Activated CD8-positive, alpha-beta memory T cell treated with anti-CD3 and anti-CD28 coated beads, Interleukin-2, amount 50 U/mL, for 48 hours (primary cell): Measurements from ENCODE around the gene FGD1.
"Not testable (repeated sequence)": the region's sequence is repeated elsewhere in the genome, so short reads cannot be mapped to it uniquely, and the experiment has no call there.

Experiments used
- DNase-seq: peaks from one replicate; pipeline ENCODE4 v3.0.0-alpha.2; 2020

Gene FGD1

DNA sequence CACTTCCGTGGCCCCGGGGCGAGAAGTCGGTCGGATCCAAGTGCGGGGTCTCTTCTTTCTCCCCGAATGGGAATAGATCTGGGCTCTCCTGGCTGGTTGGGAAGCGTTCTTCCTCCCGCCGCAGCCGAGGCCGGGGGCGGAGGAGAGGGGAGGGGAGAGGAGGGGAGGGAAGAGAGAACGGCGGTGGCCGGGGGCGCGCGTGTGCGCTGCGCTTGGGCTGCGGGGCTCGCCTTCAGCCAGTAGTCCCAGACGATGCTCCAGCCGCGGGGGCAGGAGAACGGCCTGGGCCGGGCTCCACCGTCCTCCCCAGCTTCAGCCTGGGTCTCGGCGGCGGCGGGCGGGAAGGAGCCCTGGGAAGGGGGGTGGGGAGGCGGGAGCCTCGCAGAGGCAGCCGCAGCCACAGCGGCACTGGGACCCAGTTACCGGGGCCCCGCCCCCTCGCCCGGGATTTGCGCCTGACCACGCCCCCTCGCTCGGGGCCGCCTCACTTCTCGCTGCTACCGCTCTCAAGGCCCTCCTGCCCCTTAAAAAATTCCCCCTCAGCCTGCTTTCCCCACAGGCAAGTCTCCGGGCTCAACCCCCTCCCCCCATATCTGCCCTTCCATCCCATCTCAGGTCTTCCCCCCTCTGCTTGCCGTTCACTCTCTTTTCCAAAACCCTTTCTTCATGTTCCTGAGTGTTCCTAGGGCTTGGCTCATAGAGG, at the start of gene FGD1:
TSS of gene FGD1 (minus strand) at position 421 of the 703 bp plus-strand sequence. CDS start 802 bp downstream, outside the sequence.
- DNase-seq = peak; percentile 67

DNA sequence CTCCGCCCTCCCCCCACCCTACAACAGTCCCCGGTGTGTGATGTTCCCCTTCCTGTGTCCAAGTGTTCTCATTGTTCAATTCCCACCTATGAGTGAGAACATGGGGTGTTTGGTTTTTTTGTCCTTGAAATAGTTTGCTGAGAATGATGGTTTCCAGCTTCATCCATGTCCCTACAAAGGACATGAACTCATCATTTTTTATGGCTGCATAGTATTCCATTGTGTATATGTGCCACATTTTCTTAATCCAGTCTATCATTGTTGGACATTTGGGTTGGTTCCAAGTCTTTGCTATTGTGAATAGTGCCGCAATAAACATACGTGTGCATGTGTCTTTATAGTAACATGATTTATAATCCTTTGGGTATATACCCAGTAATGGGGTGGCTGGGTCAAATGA, 46.2 kb upstream of the FGD1 start:
- not testable (repeated sequence) for DNase-seq

DNA sequence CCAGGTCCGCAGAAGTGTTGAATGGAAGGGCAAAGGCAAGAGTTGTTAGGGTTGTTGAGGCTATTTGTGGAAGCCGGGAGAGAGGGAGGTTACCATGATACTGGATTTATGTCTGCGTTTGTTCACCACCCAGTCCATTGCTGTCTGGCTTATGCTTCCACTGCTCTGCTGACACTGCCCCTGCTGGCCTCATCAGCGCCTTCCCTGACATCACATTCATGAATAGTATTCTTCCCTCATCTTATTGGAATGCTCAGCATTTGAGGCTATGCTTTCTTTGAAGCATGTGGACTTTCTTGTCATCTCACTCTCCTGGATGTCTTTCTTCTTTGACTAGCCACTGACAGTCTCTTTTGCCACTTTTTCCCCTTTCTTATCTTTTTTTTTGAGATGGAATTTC, 44.3 kb upstream of the FGD1 start:
- DNase-seq = no peak

DNA sequence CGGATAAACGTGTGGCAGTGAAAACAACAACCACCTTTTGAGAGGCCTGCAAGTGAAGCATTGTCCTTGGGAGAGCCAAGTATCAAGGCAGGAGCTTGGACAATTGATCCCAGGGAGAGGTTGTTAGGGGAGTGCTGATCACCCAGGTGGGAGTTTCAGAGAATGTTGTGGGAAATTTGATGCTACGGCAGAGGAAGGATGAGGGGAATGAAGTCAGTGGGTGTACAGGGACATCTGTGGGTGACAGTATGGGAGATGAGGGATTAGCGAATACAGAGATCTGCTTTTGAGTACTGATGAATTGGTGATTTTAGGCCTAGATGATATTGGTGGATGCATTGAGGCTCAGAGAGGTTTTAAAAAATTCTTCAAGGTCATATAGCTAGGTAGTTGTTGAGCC, 38.2 kb upstream of the FGD1 start:
- no peak for DNase-seq

DNA sequence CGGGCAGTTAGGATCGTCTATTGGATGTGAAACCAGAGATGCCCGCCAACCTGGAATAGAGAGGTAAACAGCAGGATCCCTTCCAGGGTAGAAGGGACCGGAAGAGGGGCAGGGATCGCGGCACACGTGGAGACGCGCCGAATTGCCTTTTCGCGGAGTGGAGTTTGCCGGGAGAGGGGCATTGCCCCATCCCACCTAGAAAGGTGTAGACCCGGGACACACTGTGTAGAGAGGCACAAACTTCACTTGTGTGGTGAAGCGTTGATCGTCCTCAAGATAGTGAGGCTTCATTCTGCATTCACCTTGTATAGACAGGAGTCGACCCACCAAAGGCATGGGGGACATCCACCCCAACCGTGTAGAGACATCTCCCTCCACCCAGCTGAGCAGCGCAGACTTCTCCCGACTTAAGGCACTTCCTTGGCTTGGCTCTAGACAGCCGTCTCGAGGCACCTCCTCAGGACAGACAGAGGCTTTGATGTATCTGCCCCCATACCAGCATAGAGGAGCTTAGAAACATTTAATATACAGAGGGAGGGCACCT, 34.4 kb upstream of the FGD1 start:
- peak; percentile 53 for DNase-seq

DNA sequence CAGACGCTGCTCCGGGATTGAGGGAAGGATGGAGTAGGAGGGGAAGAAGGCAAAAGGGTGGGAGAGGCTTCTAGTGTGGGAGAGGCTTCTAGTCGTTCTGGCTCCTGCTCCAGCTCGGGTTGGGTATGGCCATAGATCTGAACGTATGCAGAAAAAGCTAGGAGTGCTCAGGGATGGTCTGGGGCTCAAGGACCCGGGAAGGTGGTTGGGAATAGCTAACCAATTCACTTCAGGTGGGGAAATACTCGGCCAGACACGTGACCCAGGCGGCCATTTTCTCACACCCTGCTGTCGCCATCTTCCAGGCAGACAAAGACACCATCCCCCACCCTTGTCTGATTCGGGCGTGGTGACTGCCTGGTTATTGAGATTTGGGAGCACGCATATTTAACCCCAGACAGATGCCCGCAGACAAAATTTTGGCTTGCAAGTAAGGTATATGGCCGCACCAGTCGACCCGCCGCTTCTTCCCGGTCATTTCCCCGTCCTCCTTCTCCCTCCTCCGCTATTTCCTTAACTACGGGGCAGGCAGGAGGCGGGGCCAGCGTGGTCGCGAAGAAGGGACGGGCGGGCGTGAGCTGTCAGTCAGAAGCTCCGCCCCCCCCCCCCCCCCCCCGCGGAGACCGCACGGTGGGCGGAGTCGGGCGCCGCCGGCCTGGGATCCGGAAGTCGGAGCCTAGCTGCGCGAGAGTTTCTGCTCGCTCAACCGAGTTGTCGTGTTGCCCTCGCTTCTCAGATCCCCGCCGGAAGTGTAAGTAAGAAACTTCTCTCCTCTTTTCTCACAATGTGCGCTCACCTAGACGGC, 33.7 kb upstream of the FGD1 start, which contains the start of gene GNL3L:
TSS of gene GNL3L (plus strand) at position 668 of the 805 bp plus-strand sequence. CDS start 2,348 bp downstream, outside the sequence.
- peak; percentile 81 for DNase-seq

DNA sequence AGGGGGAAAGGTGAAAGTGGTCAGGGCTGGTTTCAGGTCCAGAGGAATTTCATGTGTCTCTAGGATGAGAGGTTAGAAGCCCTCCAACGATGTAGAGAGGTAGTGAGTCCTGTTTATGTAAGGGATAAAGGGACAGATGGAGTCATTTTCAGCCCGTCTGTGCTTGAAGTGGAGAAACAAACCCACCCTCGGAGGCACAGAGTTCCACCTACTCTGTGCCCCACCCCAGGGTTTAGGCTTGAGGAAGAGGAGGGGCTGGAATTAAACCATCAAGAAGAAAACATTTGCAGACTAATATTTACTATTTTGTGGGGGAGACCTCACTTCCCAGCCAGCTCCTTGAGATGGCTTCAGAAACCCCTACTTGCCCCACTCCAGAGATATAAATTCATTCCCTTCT, 33.1 kb upstream of the FGD1 start:
- no peak for DNase-seq

DNA sequence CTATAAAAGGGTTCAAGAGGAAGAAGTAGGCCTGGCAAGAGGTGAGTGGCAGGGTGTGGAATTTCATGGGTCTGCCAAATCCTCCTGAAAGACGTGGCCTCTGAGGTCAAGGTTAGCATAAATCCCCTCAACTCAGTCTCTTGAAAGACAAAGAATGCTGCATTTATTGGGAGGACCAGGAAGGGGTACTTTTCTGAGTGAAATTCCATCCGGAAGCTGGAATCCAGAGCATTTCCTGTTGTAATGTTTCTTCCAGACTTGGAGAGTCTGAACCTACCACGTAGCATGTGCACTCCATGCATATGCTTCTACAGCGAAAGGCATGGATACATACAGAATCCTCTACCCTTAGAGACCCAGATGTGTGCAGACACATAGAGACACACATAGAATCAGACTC, 13.4 kb upstream of the FGD1 start:
- no peak for DNase-seq

DNA sequence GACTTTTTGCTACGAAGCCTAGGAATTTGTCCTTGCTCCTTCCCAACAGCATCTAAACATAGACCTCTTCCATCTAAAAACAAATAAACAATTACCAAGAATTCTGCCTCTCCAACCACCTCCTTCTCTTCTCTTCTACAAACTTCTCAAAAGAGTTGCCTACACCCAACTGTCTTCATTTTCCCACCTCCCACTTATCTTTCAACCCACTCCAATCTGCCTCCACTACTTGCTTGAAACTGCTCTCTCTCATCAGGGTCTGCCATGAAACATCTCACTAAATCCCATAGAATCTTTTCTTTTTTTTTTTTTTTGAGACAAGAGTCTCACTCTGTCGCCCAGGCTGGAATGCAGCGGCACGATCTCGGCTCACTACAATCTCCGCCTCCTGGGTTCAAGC, 902 bp upstream of the FGD1 start:
- no peak for DNase-seq

DNA sequence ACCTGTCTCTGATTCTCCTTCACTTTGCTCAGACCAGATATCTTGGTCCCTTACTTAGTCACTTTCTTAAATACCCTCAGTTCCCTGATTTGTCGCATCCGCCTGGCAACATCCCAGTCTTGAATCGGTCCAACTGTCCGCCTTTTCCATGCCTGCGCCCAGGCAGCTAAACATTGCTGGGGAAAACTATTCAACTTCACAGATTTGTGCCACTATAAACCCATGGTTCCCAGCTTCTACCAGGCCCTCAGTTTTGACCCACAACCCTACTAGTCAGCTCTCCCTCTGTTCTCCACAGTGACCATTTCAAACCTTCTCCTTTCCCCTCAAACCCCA, 451 bp upstream of the FGD1 start:
- DNase-seq = no peak

DNA sequence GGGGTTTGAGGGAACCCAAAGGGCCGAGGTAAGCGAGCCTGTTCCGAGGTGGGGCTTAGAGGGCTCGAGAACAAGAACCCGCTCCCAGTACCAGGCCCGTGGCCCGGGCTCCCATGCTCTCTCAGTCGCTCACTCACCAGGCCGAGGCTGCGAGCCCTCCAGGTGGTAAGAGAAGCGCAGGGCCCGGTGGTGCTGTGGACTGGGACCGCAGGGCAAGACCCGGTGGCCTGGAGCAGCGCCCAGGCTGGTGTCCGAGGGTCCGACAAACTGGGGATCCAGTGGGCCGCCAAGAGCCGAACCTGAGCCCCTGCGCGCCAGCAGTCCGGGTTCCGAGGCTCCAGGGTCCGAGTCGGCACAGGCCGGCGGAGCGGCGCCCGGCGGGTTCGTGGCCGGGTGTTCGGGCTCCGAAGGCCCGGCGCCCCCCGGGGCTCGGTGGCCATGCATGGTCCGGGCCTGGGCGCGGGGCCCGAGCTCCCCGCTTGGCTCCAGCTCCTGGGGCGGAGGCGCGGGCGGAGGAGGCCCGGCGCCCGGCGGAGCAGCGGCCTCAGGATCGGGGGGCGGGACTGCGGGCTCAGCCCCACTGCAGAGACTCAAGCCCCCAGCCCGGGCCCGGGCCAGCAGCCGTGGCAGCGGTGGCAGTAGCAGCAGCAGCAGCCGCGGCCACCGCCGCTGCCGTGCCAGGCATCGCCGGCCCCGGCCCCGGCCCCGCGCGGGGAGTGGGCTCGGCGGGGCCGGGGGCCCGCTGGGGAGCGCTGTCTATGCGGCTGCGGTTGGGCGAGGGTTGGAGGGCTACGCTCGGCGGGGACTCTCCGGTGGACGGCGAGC, 833 bp downstream of the FGD1 start:
- DNase-seq = no peak

DNA sequence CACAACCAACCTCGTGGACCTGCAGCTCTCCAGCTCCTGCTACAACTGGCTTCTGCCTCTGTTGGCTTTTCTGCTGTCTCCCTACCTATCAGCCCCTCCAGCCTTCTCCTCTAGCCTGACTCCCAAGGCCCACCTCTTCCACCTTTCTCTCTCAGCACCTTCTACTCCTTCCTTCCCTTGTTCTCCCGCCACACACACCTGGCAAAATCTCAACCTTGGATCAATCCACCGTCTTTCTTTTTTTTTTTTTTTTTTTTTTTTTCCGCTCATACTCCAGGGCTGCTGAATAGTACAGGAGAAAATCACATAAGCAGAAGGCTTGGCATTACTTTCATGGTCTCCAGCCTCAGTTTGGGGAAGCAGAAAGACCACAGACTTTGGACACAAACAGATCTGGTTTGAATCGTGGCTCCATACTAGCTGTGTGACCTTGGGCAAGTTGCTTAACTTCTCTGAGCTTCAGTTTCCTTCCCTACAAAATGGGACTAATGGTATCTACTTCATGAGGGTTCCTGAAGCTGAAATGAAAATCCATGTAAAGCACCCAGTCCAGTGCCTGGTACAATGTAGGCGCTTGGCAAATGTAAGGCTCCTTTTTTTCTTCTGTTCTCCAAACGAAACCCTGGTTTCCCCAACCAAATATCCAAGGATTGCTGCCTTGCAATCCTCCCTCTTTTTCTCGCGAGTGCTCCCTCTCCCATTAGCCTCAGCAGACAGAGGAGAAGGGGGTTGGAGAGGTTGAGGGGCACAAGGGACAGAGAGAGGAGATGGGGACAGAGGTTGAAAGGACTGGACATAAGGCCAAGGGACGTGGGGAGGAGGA, 1.7 kb downstream of the FGD1 start:
- no peak for DNase-seq

DNA sequence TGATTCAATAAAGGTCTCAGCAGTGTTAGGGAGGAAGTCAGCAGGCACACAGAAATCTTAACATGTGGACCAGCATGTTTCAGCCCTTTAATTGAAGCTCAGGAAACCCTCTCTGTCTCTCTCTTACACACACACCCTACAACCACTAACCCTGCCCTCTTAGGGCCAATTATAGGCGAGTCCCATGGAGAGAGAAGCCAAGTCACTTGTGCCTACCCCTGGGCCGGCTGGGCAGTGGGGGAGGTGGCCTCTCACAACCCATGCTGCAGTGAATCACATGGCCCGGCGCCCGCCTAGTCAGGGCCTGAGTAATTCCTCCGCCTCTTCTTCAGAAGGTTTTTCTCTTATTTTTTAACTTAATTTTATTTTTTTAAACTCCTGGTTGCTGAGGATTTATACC, 3.7 kb downstream of the FGD1 start:
- no peak for DNase-seq

DNA sequence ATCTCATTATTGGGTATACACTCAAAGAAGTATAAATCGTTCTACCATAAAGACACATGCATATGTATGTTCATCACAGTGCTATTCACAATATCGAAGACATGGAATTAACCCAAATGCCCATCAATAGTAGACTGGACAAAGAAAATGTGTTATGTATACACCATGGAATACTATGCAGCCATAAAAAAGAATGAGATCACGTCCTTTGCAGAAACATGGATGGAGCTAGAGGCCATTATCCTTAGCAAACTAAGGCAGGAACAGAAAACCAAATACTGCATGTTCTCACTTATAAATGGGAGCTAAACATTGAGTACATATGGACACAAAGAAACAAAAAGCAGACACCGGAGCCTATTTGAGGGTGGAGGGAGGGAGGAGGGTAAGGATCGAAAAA, 6.2 kb downstream of the FGD1 start:
- not testable (repeated sequence) for DNase-seq

DNA sequence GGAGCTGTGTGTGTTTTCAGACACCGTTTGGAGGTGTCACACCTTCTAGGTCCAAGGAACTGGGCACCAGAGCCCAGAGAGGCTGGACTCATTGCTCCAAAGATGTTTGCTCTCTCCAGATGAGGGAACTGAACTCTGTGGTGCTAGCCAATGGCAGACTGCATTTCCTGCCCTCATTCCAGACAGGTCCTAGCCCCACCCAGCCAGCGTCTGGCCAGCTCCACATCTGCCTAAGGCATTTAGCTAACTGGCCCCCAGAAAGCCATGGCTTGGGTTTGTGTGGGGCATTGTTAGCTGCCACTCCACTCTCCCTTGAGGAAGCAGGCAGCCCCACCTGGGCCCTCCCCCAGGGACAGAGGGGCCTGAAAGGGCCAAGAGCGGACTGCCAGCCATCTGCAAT, 11.4 kb downstream of the FGD1 start:
- no peak for DNase-seq

DNA sequence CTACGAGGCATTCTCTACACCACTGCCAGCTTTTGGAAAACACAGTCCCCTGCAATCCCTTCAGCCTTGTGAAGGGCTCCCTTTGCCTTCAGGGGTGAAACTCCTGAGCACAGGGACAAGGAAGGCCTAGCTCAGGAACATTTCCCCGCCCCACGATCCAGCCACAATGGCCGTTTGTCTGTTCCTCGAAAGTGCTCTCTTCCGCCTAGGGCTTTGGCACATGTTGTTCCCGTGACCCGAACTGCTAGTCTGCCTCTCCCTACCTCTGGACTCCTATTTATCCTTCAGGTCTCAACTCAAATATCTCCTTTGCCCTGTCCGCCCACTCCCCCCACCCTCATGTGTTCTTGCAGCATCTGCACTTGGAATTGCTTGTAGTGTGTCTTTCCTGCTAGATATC, 12.1 kb downstream of the FGD1 start:
- no peak for DNase-seq

DNA sequence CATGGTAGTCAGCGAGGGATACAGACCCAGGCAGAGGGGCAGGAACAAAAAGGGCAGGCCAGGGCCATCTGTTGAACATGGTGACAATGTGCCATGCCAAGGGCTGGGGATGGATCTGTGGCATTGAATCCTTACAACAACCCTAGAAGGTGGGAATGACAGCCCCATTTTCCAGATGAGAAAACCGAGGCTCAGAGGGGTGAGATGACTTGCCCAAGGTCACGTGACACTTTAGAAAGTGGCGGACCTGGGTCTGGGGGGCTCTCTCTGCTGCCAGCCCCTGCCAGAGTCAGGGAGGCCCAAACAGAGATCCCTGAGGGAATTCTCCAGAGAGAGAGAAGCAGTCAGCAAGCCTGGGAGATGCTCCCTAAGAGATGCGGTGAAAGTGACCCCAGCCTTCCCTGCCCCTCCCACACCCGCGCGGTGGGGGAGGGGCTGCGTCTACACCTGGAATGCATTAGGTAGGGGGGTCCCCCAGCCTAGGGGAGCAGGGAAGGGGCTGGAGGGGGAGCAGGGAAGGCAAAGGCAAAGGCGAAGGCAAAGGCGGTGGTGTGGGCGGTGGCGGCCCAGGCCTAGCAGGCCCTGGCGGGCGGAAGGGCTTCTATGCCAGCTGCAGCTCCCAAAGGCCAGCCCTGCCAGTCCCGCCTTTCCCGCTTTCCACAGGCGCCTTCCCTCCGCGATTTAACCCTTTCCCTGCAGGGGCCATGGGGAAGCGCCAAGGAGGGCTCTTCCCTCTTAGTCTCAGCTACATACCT, 13.0 kb downstream of the FGD1 start:
- no peak for DNase-seq

DNA sequence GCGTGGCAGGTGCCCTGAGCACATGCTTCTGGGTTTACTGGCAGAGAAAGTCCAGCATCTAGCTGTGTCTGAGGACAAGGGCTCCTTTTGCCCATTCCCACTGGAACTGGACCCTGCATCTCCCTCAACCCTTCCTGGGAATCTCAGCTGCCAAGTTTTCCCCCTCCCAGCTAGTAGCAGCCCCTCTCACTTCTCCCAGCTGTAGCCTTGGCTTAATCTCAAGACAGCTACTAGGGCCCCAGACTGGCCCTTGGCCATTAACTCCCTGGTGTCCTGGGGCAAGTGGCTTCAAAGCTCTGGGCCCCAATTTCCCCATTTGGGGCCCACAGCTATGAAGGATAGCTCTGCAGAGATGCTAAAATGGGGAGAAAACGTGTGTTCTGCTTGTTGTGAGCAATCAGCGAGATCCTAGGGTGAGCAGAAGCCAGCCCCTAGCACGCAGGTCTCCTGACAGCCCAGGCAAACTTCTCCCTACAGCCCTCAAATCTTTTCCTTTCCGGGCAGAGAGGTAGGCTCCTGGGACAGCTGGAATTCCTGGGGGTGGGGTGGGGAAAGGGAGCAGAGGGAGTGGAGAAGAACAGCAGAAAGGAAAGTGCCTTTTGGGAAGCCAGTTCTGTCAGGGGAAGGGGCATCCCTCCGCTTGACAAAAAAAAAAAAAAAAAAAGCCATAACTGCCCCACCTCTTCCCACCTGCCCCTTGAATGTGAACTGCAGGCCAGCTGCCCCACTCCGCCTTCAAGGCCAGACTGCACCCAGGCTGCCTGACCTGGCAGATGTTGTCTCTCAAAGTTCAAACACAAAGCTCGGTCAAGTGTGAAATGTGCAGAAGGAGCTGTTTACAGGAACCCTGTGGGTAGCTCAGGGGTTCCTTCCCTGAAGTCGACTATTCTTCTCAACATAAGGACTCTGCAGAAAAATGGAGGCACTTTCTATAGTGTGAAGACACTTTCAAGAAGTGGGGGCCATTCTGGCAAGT, 16.6 kb downstream of the FGD1 start:
- DNase-seq = no peak

DNA sequence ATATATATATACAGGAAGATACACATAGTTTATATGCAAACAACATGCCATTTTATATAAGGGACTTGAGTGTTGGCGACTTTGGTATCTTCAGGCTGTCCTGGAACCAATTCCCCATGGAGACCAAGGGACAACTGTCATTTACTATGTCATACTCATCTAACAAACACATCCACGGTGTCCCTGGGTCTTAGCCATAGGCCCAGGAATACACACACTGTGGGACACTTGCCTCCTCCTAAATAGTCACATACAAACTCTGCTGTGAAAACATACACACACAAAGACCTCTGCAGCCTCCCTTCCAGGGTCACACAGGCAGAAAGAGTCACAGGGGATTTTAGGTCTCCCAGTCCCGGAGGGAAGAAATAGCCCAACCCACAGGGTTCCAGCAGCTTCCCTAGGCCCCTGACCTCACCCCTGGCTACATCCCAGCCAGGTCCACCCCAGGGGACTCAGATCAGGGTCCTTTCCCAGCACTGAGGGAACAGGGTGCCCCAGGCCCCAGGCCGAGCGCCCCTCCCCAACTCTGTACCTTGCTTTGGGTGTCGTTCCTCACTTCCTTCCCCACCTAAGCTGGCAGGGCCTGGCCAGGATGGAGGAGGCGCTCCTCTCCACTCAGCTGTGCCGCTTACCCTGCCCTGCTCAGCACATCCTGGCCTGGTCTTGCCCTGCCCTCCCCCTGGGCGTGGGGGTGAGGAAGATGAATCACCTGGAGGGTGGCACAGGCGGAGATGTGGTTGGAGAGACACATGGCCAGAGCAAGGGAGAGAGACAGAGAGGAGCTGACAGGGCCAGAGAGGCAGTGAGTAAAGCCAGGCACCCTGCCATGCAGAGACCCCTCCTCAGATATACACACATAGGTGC, 21.8 kb downstream of the FGD1 start:
- DNase-seq = no peak
